Right atrium auricular region (tissue), 2 donors: ENCODE results near the gene TMCC3. TPM values are rescaled to one million over a fixed set of nuclear protein-coding genes. Genes with fewer than 3 reads are reported as not detected.

ENCODE experiments used
- DNase-seq: peaks from one replicate; pipeline ENCODE4 v3.0.0-alpha.2; 2019; ENCODE audit warnings: low spot score
- H3K27ac ChIP-seq, 2 donors: fragments of 200-600 bp; sonication (generic); 1 replicate in 1 of 2; 2 replicates in 1 of 2; pipeline ENCODE4 v1.5.1; 2016 to 2019
- H3K27me3 ChIP-seq, 2 donors: fragments of 200-600 bp; sonication (generic); one replicate each; pipeline versions ENCODE4 v1.5.1 to v1.6.0; 2017 to 2019
- H3K36me3 ChIP-seq: fragments of 200-600 bp; sonication (generic); one replicate; pipeline ENCODE4 v1.5.1; 2016
- H3K4me1 ChIP-seq, 2 donors: fragments of 200-600 bp; sonication (generic); one replicate each; pipeline versions ENCODE4 v1.5.1 to v1.6.0; 2017 to 2019
- H3K4me3 ChIP-seq, 2 donors: fragments of 200-600 bp; sonication (generic); 1 replicate in 1 of 2; 2 replicates in 1 of 2; pipeline ENCODE4 v1.5.1; 2017 to 2019; ENCODE audit warnings: mild to moderate bottlenecking in 1 of 2, moderate library complexity in 1 of 2
- H3K9me3 ChIP-seq, 2 donors: fragments of 200-600 bp; sonication (generic); one replicate each; pipeline ENCODE4 v1.5.1; 2019
- total RNA-seq, 2 donors: library from RNA; depleted of rRNA; stranded (reverse); fragments of >200 nt; gene quantifications; one replicate each; pipeline ENCODE4 v1.1.0, GENCODE V29; 2016
- TF ChIP-seq, protein P1 (sequence below), 2 donors: fragments of 200-600 bp; sonication (generic); IDR thresholded peaks; one replicate each; pipeline ENCODE4 v1.5.1; 2019; ENCODE audit warnings: antibody characterized with exemption in 2 of 2

The TMCC3 gene
- total RNA-seq, 2 donors from 2014 or later = 4.4 to 4.7 TPM

DNA sequence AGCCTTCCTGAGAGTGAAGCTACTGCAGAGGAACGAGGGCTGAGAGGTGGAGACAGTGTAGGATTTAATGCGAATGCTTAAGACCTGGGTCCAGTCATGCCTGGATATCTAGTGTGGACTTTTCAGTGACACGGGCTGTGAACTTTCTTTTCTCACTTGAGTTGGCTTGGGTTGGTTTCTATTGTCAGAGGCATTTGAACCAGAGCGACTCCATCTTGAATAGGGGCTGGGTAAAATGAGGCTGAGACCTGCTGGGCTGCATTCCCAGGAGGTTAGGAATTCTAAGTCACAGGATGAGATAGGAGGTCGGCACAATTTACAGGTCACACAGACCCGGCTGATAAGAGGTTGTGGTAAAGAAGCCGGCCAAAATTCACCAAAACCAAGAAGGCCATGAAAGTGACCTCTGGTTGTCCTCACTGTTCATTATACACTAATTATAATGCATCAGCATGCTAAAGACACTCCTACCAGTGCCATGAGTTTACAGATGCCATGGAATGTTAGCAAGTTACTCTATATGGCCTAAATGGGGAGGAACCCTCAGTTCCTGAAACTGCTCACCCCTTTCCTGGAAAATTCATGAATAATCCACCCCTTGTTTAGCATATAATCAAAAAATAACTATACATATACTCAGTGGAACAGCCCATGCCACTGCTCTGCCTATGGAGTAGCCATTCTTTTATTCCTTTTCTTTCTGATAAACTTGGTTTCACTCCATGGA is 34.2 kb upstream of the TMCC3 start:
- Histone ChIP-seq H3K36me3 (no peaks in the 10 kb centered on the region), H3K4me3 (no peak overlapping the region), H3K27me3 (no peaks in the 10 kb centered on the region), H3K9me3 (no peaks in the 10 kb centered on the region), H3K4me1 (peaks cover 0 to 6% of the 10 kb centered on the region in 2 donors), H3K27ac (no peak overlapping the region)
- TF ChIP-seq, protein P1, sequence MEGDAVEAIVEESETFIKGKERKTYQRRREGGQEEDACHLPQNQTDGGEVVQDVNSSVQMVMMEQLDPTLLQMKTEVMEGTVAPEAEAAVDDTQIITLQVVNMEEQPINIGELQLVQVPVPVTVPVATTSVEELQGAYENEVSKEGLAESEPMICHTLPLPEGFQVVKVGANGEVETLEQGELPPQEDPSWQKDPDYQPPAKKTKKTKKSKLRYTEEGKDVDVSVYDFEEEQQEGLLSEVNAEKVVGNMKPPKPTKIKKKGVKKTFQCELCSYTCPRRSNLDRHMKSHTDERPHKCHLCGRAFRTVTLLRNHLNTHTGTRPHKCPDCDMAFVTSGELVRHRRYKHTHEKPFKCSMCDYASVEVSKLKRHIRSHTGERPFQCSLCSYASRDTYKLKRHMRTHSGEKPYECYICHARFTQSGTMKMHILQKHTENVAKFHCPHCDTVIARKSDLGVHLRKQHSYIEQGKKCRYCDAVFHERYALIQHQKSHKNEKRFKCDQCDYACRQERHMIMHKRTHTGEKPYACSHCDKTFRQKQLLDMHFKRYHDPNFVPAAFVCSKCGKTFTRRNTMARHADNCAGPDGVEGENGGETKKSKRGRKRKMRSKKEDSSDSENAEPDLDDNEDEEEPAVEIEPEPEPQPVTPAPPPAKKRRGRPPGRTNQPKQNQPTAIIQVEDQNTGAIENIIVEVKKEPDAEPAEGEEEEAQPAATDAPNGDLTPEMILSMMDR (IDR thresholded peaks at IDR 0.05) = no peak
- no peak for DNase-seq

DNA sequence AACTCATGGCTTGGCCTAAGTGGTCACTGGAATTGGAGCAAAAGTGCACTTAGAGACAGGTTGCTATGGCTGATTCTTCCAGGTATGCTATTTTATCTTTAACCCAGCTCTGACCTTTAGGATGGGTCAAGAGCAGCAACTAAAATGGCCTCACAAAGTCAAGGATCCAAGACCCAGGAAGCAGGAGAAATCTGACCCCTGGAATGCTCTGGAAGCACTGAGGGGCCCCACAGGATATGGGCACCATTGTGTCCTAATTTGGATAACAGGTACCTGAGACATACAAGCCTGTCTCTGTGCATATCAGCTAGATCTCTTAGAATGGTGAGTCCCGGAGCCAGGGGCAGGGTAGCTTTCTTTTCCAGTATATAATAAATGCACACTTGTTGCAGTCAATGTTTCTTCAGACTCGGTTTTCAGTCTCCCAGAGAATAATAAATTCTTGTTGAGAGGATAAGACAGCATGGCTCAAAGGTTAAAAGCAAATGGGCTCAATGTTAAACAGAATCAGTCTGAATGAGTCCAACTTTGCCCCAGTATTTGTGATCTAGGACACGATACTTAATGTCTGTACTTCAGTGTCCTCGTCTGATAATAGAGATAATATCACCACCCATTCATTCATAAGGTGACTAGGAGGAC is 29.3 kb upstream of the TMCC3 start:
- H3K9me3 ChIP-seq = no peaks in the 10 kb centered on the region
- H3K4me3 ChIP-seq = no peak overlapping the region
- H3K27ac ChIP-seq = no peak overlapping the region
- DNase-seq = no peak
- TF ChIP-seq, protein P1 (IDR thresholded peaks at IDR 0.05) = no peak
- no peaks in the 10 kb centered on the region for H3K27me3 ChIP-seq
- H3K36me3 ChIP-seq = no peaks in the 10 kb centered on the region
- H3K4me1 ChIP-seq = peaks cover 0 to 9% of the 10 kb centered on the region in 2 donors

DNA sequence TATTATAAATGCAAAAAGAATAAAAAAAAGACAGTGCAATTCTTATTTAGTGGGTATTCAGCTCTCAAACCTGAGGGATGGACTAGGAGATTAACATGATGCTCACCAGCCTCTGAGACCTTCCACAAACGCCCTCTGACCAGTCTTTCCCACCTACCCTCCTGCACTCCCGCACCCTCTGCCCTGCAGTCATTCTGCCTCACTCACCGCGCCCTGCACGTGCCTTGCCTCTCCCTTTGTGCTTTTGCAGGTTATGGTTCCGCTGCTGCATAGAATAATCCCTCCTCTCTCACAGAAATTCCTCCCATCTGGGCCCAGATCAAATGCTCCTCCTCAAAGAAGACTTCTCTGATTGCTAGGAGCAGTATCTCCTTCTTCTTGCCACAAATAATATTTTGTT is 28.5 kb upstream of the TMCC3 start:
- TF ChIP-seq, protein P1 (IDR thresholded peaks at IDR 0.05) = no peak
- no peaks in the 10 kb centered on the region for H3K36me3 ChIP-seq
- no peaks in the 10 kb centered on the region for H3K27me3 ChIP-seq
- H3K9me3 ChIP-seq = no peaks in the 10 kb centered on the region
- DNase-seq = no peak
- H3K27ac ChIP-seq = no peak overlapping the region
- no peak overlapping the region for H3K4me3 ChIP-seq
- peaks cover 0 to 17% of the 10 kb centered on the region in 2 donors for H3K4me1 ChIP-seq

DNA sequence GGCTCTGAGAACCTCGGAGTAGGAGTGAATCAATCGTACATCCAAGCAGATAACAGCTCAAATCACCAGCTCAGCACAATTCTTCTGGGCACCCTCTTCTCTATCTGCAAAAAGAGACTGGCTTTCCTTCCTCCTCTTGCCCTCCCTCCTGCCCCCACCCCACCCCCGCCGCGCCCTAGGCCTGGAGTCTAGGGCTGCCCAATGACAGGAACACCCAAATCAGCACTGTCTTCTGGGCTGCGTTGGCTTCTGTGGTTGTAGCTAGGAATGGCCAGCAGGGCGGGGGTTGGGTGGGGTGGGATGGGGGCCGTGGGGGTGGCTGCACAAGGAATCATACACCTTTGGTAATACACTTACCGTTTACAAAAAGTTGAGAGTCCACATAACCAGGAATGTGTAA is 28.0 kb upstream of the TMCC3 start:
- H3K27me3 ChIP-seq = no peaks in the 10 kb centered on the region
- TF ChIP-seq, protein P1 (IDR thresholded peaks at IDR 0.05) = no peak
- H3K36me3 ChIP-seq = no peaks in the 10 kb centered on the region
- no peak overlapping the region for H3K27ac ChIP-seq
- H3K9me3 ChIP-seq = no peaks in the 10 kb centered on the region
- H3K4me1 ChIP-seq = peaks cover 0 to 20% of the 10 kb centered on the region in 2 donors
- no peak overlapping the region for H3K4me3 ChIP-seq
- DNase-seq = no peak

DNA sequence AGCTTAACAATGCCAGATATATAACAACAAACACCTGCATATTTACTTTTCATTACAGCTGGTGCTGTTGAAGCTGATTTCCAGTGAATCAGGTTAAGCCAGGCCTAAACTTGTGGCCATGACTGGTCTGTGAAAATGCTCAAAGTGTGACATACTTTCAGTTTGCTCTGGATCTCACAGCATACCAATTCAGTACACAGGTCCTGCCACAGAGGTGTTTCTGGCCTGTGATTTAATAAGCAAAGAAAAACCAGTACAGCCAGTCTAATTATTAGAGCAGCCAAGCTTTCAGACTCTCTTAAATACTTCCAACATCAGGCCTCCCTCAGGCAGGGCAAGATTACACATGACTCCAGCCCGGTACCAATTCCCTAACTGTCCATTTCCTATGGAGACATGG is 27.4 kb upstream of the TMCC3 start:
- H3K4me1 ChIP-seq = peaks cover 0 to 20% of the 10 kb centered on the region in 2 donors
- no peak overlapping the region for H3K27ac ChIP-seq
- no peak for DNase-seq
- no peaks in the 10 kb centered on the region for H3K9me3 ChIP-seq
- TF ChIP-seq, protein P1 (IDR thresholded peaks at IDR 0.05) = no peak
- H3K36me3 ChIP-seq = no peaks in the 10 kb centered on the region
- no peaks in the 10 kb centered on the region for H3K27me3 ChIP-seq
- H3K4me3 ChIP-seq = no peak overlapping the region
